HG03139 (cell line): ENCODE measurements around the gene FLNA.
A peak's percentile ranks its signal among the peaks of the same experiment; 100 is the strongest.

ENCODE experiments used
- ATAC-seq: cut with Tn5 transposase; IDR thresholded peaks from one replicate; pipeline ENCODE4 v1.9.1; 2021; ENCODE audit not compliant: unreplicated experiment

FLNA gene

GRCh38 chrX:154378059-154378798, 3.8 kb upstream of the FLNA start:
- peak; percentile 0 for ATAC-seq

DNA sequence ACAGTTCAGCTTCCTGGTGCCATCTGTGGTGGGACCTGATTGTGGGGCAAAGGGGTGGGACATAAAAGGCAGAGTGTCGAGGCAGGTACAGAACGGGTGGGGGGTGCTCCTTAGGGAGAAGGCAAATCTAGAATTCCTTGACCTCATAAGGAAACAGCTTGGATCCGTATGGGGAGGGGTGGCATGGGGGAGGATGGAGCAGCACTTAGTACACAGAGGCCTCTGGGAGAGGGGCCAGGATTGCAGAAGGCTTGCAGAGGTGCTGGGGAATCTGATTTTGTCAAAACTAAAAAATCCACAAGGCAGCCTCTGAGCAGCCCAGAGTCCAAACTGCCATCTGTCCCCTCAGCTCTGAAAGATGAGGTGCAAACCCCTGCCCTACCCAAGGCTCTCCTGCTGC, 2.3 kb upstream of the FLNA start:
- ATAC-seq = no peak

DNA sequence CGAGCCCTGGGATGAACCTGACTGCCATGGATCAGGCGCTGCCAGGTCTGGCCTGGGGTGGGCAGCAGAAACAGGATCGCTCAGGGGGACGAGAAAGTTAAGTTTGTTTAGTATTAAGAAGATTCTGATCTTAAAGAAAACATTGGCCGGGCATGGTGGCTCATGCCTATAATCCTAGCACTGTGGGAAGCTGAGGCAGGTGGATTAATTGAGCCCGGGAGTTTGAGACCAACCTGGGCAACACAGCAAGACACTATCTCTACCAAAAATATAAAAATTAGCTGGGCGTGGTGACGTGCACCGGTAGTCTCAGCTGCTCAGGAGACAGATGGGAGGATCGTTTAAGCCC, 696 bp upstream of the FLNA start:
- ATAC-seq = no peak

DNA sequence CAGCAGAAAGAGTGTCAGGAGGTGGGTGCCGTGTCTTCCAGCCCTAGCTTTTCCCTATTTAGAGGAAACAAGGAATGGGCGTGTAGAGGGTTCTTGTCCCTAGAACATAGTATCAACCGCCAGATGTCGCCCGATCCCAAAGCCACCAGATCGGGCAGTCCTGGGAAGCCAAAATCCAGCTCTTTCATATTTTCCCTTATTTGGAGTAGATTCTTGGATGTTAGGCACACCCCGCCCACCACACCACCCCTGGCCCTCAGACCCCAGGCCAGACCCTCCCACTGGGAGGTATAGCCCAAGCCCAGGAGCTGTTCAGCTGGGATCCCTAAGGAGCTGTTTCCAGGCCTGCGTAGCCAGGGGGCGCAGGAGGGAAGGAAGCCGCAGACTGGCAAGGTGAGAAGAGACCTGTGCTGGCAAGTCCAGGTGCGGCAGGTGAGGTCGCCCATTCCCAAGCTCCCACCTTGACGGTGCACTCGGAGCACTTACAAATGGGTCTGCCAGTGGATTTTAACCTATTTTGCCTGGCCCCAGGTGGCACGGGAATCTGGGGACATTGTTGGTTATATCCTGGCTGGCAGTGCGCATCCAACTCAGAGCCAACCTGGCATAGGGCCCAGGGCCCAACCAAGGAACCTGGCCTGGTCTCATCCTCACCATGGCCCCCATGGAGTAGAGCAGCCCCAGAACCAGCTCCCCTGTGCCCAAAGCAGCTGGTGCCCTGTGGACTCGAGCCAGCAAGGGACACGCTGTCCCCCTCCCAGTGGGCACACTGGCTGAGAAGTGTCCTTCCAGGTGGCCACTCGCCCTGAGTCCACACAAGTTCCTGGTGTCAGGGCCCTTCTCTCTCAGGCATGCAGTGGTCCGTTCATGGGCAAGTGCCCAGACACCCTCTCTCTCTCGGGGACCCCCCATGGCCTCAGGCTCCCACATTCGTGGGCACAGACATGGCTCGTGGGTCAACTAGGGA, 811 bp downstream of the FLNA start:
- no peak for ATAC-seq

GRCh38 chrX:154372612-154373022, 1.8 kb downstream of the FLNA start:
- ATAC-seq = no peak

- peak; percentile 4 for ATAC-seq
Measured at GRCh38 chrX:154371789-154372300, 2.6 kb downstream of the FLNA start.

DNA sequence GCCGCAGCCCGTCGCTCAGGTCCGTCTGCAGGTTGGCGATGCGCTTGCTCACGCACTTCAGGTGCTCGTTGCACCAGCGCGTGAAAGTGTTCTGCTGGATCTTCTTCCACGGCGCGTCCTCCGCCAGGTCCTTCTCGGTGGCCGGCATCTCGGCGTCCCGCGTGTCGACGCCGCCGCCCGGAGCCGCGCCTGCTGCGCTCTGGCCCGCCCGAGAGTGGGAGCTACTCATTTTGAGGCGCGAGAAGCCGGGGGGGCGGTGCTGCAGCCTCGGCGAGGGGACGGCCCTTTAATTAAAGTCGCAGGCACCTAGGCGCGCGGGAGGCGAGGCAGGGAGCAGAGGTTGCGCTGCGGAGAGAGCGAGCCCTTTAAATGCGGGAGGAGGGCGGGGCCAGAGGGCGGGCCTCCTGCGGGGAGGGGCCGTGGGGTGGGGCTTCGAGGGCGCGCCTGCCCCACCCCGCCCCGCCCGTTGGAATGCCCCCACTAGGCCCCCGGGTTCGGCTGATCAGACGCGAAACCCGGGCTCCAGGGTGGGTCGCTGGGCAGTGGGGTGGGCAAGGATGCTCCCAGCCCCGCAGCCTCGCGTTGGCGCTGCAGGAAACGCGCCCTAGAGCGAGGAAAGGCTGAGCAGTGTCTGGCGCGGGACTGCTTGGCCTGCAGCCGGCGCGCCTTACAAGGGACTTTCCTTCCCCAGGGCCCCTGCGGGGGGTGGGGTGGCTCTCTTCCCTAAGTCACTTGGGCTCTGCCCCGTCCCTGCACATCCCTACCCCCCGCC, 3.2 kb downstream of the FLNA start:
- ATAC-seq = peak; percentile 50

- no peak for ATAC-seq
Measured at GRCh38 chrX:154370300-154371016, 4.0 kb downstream of the FLNA start.

DNA sequence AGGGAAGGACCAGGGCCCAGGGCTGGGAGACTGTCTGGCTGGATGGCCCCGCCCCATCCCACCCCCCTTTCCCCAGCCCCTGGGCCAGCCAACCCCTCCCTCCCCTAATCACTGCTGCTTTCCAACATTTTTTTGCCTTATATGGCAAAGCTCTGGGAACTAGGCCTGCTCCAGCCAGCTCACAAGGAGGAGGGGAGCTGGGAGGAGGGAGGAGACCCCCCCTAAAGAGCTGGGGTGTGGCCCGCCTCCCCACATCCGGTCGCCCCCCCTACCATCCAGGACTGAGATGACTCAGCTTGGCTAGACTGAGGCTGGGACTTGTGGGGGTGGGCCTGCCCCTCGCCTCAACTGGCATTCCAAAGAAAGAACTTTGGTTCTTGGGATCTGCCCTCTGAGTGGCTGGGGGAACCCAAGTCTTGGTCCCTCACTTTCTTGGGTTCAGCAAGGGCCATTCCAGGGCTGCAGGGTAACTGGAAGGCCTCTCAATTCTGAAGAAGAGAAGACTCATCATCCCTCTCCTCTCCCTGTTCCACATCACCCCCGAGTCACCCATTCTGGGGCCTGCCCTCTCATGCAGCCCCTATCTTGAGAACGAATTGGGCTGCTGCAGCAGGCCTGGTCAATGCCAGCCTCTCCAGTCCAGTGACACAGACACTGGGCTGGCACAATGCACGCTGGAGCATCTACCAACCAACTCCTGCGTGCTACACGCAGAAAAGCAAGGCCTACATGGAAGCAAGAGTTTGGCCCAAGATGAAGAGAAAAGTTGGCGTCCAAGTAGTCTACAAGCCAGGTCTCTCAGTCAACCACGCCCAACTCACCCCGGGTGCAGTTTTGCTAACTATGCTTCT, 4.8 kb downstream of the FLNA start:
- ATAC-seq = no peak

DNA sequence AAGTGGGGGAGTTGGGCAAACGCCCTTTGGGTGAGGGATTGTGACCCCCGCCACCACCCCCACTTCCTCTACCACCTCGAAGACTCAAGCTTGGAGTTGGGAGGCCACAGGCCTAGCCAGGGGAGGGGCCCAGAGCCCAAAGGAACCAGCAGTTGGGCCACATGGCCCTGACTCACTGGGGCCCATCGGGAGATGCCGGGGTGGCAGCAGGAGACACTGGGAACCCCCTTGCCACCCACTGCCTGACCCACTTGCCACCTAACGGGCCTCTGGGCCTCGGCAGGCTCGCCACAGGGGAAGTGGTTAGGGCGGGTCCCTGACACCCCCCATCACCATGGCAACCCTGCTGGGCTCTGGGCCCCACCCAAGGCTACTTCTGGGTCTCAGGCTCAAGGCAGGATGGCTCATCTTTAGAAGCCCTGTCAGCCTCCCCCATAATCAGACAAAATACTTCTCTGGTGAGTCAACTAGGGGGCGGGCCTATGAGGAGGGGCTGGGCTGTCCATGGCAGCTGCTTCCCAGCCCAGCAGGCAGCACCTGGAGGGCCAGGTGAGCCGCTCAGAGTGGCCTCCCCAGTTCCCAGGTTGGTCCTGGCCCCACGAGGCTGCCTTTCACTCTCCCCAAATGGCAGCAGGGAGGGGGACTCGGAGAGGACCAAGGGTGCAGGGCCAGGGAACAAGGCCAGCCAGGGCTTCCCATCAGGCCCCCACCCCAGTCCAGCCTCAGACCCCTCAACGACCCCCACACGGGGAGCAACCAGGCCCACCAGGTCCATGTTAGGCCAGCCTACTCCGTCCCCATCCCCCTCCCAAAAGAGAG, 5.6 kb downstream of the FLNA start:
- ATAC-seq = no peak

DNA sequence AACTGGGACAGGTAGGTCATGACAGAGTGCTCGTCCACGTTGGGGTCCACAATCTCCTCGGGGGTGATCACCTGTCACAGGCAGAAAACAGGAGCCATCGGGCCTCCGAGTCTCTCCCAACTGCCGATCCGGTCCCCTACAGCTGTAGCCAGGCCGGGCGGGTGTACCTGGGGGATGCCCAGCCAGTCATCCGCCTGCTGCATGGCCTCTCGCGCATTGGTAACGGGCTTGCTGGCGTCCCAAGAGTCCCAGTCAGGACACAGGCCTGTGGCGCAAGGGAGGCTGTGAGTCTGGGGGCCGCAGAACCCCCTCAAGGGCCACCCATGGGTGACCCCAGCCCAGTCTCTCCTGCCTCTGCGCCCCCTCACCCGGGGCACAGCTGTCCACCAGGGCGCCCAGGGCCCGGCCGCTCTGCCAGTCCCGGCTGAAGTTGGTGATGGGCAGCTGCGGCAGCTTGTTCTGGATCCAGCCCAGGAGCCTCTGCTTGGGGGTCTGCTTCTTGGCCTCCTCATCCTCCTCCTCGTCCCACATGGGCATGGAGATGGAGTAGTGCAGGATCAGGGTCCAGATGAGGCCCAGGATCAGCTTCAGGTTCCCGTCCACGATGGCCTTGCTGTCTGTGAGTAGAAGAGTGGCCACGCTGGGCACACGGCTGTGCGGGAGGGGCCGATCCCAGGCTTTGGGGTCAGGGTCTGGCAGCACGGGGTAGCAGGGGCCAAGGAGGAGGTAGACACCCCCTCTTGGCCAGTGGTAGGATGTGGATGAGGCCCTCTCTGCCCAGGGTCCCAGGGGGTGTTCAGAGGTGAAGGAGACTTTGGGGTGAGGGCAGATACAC, 6.7 kb downstream of the FLNA start:
- no peak for ATAC-seq

DNA sequence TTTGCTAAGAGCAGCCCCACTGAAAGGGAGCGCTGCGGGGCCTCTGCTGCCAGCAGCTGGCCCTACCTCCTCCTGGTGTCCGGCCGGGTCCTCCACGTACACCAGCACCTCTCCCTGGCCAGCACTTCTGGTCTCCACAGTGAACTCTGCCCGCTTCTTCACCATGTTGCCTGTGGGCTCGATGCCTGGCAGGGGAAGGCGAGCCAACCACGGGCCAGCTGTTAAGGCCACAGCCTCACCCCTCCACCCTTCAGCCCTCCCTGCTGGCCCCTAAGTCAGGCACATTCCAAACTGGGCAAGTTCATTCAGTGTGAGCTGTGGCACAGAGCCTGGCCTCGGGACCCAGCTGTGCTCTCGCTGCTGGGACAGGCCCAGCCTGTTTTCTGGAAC, 7.8 kb downstream of the FLNA start:
- ATAC-seq = no peak

GRCh38 chrX:154365997-154366665, 8.3 kb downstream of the FLNA start:
- no peak for ATAC-seq

DNA sequence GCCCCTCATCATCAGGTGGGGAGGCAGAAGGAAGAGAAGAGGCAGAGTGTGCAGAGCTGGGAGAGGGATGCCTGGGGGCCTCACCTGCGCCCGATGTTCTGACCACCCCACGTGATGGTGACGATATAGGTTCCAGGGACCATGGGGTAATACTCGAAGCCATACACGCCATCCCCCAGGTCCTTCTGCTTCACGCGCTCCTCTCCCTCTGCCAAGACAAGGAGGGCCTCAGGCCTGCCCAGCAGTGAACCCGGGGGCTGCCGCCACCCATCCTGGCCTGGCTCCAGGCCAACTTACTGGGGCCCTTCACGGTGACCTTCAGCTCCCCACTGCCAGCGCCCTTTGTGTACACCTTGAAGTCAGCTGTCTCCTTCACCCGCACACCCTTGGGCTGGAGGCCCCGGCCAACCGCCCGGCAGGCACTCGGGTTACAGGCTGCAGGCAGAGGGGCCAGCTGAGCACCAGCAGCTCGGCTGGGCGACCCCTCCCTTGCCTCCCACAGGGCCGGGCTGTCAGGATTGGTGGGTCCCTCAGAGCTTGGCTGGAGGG, 9.3 kb downstream of the FLNA start:
- ATAC-seq = no peak

GRCh38 chrX:154363706-154364439, 10.6 kb downstream of the FLNA start:
- no peak for ATAC-seq

DNA sequence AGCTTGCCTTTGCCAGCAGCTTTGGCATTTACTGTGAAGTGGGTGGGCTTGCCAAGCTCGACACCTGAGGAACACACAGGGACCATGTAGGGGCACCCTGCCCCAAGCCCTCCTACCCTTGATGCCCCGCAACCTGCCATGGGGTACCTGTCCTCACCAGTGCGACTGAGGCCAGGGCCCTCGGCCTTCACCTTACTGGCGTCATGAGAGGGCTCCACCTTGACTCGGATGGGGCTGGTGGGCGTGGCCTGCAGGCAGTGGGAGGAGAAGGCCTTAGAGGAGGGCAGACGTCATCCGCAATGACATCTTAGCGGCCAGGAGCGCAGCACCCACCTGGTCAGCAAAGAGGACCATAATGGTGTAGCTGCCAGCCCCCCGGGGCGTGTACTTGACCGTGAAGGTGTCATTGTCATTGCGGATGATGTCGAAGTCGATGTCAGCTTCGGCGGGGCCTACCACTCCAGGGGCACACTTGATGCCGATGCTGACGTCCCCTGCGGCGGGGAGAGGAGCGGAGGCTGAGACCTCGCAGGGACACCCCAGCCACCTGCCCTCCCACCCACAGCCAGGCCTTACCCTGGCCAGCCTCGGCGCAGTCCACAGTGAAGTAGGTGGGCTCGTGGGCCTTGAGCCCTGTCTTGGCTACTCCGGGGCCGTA, 12.2 kb downstream of the FLNA start:
- ATAC-seq = no peak
